ENCODE measurements around the gene HCN2.

DNA sequence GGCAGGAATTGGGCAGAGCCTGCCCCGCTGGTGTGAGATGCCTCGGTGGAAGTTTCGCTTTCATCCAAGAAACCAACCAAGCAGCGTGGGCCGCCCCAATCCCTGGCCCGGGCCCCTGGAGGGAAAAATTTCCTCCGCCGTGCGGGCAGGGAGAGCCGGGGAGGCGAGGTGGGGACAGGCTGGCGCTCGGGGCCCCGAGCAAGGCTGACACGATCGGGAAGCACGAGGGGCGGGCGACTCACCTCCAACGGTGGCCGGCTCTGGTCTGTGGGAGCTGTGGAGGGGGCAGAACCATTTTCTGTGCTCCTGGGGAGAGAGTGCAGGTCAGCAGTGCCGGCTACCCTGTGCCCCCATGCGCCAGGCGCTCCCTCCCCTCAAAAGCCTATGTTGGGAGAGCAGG is 62.3 kb downstream of the HCN2 start:
- TF ChIP-seq CTCF (IDR thresholded peaks at IDR 0.05 in 8 of 11, conservative IDR thresholded peaks at IDR 0.05 in 3 of 11) (no peak), POLR2AphosphoS5 (IDR thresholded peaks at IDR 0.05) (no peak), POLR2A (IDR thresholded peaks at IDR 0.05) (no peak)
